Gastrocnemius medialis (tissue), 4 donors: ENCODE data around the gene COL4A1.

ENCODE experiments used
- CTCF ChIP-seq, 5 experiments: fragments of 450-650 bp in 3 of 5; fragments of 200-600 bp in 2 of 5; sonication (generic) in 2 of 5; IDR thresholded peaks in 4 of 5; conservative IDR thresholded peaks in 1 of 5; 1 replicate in 4 of 5; 2 replicates in 1 of 5; pipeline ENCODE4 v1.5.1; 2016 to 2019; ENCODE audit warnings: antibody characterized with exemption in 5 of 5, mild to moderate bottlenecking in 3 of 5, moderate library complexity in 3 of 5
- POLR2A ChIP-seq, 2 donors: fragments of 450-650 bp; IDR thresholded peaks; one replicate each; pipeline ENCODE4 v1.6.1; 2017; ENCODE audit warnings: antibody characterized with exemption in 2 of 2, mild to moderate bottlenecking in 2 of 2, moderate library complexity in 2 of 2

DNA sequence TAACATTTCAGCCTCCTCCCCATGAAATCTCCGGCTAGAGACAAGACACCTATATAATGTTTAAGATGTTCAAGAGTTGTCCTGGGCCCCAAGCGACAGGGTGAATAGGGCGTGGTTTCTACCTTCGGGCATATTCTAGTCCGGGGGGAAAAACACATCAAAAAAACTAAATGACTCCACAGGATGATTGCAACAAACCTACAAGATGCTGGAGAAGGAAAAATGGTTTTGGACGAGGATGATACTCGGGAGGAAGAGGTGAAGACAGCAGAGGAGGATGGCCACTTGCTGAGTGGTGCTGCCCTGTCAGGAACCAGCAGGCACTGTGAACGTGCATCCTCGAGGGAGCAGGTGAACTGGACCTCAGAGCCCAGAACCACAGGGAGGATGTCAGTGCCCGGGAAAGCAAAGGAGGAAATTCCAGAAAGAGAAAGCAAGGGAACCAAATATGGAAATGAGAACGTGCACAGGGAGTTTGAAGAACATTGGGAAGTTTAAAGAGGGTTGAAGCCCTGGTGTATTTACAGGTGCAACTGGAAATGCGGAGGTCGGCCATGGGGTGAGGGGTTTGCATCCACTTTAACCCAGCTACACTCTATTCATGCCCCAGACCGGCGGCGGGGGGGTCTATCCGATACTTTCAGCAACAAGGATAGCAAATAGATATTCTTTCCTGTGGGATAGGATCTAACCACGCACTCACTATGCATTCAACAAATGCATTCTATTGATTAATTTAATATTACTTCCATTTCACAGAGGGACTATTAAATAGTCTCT is 50.6 kb downstream of the COL4A1 start:
- TF ChIP-seq CTCF (IDR thresholded peaks at IDR 0.05 in 4 of 5, conservative IDR thresholded peaks at IDR 0.05 in 1 of 5): no peak
- TF ChIP-seq POLR2A (IDR thresholded peaks at IDR 0.05): peak in 1 of 2 donors; percentile 6
